Dedifferentiated amniotic fluid mesenchymal stem cell (primary cell): ENCODE results near the gene KDM2A.

ENCODE experiments used
- DNase-seq: peaks from one replicate; pipeline ENCODE4 v3.0.0-alpha.2; 2016; ENCODE audit errors: extremely low spot score

KDM2A gene

DNA sequence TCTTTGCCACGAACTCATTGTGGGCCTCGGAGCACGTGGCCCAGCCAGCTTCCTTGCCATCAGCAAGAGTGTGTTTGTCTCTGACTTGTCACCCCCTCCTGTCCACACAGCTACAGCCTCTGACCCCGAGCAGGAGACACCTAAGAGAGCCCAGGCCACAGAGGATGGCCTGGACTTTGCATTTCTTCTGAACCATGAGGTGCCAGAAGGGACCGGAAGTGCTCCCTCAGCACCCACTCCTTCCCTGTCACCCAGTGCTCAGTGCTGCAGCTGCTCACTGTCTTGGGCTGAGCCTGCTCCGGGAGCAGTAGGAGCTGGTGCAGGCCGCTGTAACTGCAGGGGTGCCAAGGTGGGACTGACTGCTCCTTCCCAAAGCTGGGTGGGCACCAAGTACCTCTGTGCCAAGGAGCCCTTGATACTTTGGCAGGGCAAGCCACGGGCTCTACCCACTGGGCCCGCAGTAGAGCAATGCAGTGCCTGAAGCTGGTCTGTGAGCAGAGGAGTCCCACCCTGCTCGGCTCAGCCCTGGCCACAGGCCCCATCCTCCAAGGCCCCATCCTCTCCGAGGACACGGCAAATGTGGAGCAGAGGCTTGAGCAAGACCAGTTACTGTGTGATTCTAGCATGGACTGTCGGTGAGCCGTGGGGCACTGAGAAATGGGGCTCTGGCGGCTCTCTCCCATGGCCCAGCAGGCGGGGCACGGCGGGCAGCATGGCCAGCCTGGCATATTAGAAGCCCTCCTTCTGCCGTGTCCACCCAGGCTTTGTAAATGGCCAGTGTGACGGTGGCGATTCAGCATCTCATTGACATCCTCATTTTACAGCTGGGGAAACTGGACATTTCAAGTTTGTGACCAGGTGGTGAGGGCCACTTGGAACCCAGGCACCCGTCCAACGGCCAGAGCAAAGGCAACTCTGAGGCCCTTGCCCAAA lies 153.5 kb downstream of the KDM2A start:
- no peak for DNase-seq

DNA sequence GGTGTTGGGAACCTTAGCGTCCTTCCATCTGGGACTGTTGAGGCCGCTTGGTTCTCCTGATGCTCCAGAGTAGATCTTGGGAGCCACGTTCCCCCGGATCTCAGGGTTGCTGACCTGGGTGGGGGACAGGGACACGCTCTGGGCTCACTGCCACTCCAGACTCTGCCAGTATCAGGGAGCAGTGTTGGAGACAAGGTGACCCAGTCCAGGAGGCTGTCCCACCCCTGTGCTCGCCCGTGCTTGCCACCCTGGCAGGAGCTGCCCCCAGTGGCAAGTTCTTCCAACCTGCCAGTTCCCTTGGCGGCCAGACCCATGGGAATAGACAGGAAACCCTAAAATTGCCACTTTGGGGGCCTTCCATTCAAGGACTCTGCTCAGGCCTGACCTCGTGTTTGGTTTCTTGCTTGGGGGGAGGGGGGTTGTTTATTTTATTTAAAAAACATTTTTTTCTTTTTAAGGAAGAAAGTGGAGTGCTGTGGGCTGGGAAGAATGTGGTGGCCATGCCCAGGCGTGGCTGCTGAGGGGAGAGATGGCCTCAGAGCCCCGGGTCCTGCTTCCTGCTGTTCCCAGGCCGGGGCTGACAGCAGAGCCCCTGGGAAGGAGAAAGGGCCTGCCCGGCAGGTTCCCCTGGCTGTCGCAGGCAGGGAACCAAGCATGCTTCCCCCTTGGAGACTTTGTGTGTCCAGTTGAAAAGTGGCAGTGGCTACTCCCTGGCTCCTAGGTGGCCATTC lies 154.4 kb downstream of the KDM2A start:
- DNase-seq = no peak

DNA sequence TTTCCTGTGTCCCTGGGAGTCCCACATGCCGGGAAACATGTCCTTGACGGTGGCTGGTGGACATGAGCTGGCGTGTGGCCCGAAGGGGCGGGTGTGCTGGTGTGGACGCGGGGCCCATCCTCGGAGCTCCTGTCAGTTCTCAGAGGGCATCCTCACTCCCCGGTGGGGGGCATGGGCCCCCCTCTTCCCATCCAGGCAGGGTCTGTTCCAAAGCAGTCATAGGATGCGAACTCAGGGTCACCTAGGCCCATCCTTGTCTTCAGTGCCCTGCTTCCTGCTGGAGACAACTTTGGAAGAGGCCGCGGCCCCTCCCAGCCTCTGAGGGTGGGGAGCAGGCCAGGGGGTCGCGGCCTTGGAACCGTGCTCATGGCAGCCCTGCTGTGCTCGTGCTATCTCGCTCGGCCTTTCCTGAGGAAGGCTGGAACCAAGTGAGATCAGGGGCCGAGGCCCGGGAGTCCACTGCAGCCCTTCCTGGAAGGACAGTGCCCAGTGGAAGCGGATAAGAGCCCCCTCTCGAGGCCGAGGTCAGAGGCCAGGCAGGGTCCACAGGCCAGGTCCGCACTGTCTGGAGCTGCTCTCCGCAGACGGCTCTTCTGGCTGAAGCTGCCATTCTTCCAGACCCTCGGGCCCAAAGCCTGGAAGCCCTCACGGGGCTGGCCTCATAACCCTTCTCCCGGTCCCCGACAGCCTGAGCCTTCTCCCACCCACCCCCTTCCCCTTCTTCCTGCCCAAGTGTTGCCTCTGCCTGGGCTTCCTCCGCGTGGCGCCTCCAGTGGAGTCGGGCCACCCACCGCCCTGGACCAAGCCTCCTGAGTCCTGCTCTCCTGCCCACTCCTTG lies 155.9 kb downstream of the KDM2A start:
- DNase-seq = no peak

DNA sequence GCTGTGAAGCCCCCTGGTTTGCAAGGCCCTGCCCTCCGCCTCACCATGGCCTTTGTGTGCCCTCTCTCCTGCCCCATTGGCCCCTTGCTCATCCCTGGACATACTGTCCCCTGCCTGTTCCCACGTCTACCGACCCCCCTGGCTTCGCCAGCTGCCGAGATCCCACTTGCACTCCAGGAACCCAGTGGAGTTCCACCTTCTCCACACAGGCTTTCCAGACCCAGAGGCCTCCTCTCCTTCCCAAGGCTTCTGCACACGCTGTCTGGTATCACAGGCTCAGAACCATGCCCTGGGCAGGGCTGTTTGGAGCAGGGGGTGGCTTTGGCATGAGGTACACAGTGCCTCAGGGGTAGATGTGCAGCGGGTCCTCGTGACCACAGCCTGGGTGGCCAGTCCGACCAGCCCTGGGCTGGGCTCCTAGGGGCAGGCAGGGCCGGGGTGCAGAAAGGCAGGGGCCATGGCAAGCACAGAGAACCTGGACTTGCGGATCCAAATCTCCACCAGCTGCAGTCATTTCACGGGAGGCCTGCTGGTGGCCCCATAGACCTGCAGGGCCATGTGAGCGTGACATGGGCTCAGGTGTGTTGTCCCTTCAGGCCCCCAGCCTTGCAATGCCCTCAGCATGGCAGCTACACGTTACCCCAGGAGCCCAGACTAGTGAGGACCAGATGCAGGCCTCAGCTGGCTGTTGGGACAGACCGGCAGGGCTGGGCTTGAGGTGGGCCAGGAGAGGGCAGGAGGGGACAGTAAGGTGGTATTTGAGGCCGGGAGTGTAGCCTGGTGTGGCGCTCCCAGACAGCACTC lies 156.7 kb downstream of the KDM2A start:
- no peak for DNase-seq

DNA sequence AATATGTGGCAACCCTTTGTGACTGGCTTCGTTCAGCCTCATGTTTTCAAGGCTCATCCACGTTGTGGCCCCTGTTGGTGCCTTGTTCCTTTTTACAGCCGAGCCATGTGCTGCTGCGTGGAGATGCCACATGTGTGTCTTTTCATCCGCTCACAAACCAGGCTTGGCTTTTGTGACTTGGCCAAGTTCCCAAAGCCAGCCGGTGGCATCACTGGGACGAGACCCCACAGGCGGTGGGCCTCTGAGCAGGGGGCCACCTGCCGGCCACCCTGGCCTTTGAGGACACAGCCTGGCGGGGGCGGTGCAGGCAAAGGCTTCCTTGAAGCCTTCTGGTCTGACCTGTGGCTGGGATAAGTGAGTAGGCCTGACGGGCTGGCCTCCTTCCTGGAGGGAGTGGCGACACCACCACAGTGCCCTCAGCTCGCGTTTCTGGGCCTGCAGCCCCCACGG lies 157.7 kb downstream of the KDM2A start:
- DNase-seq = no peak

DNA sequence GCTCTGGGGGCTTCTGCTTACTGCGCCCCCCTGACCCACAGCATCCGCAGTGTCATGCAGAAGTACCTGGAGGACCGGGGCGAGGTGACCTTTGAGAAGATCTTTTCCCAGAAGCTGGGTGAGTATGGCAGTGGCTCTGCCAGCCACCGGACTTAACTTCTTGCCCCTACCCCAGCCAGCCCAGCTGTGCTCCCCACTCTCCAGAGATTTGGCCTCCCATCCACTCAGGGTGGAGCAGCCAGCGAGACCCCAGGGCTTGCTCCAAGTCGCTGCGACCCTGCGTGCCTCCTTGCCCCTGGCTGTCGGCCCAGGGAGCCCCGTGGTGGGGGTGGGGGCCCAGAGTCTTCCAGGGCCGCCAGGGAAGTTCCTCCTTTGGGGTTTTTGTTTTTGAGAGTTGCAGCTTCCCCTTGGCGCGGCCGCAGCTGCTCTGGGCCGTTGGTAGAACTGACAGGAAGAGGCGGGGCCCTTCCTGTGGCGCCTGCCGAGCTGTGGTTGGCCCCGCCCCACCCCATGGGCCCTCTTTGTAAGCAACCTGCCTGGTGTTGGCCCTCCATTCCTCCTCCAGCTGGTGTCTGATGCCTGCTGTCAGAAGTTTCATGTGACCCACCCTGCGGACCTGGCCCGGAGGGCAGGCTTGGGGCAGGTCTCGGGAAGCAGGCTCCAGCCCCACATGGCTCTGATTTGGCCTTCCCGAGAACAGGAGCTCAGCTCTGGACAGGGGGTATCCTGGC lies 158.3 kb downstream of the KDM2A start:
- DNase-seq = no peak

DNA sequence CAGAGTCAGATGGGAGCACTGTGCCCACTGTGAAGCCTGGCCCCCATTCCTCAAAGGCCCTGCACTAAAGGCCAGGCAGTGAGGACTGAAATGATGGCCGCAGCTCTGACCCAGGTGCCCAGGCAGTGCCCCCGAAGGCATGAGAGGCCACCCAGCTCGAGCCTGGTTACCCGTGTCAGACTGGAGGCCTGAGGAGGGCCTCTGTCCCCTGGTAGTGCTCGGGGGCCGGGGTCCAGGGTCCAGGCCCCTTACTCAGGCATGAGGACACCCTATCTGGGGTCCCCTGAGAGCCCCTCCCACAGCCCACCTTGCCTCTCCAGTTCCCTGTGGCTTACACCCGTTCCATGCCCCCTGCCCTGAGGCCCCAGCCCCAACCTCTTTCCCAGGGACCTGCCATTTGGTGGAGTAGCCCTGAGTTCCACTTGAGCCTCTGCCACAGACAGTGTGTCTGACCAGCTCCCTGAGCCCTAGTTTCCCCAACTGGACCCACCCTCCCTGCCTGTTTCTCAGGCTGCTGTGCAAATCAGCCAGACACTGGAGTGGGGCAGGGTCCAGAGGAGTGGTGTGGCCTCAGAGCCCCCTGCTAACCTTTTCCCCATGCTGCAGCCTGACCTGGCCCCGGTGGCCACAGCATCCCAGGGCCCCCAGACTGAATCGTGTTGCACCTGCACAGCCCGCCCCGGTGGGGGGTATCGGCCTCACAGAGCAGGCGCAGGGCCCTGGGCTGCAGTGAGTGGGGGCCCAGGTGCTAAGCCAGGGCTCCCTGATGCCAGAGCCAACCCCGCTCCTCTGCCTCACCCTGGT lies 159.3 kb downstream of the KDM2A start:
- no peak for DNase-seq

DNA sequence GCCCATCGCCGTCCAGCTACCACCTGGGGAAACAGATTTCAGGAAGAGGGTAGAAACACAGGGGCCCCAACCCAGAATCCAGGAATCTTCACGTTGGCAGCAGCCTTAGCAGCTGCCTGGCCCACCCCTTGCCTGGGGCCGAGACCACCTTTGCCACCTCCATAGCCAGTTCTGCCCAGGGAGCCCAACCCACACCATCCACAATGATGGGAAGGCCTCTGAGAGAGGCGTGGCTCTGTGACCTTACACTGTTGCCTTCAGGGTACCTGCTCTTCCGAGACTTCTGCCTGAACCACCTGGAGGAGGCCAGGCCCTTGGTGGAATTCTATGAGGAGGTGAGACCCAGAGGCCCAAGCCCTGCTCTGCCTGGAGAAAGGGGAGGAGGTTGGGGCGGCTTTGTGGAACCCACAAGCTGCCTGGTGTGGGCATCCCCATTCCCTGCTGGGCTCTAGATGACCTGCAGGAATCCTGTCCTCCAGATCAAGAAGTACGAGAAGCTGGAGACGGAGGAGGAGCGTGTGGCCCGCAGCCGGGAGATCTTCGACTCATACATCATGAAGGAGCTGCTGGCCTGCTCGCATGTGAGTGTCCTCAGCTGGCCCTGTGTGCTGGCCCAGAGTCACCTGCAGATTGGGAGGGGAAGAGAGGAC lies 160.0 kb downstream of the KDM2A start:
- no peak for DNase-seq

DNA sequence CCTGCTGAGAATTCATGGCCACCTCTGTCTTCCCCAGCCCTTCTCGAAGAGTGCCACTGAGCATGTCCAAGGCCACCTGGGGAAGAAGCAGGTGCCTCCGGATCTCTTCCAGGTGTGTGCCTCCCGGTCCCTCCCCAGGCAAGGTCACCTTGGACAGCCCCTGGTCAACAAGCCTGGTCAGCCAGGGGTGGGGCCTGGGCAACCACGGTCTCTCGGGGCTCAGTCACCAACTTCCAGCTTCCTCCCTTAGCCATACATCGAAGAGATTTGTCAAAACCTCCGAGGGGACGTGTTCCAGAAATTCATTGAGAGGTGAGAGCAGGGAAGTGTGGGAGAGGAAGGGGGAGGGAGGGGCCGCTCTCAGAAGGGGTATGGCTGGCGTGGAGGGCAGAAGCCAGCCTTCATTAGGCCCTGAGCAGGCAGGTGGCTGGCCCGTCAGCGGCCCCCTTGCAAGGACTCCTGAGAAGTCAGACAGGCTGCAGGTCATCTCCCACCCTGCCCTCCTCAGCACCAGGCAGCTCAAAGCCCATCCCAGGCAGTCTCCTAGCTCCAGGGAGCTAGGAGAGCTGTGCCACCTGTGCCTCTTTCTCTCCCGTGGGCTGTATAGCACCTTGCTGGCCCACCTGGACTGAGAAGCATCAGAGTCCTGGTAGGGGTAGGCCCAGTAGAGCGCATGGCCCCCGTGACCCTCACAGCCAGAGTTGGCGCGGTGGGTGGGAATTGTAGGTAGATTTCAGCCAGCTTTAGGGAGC lies 160.7 kb downstream of the KDM2A start:
- DNase-seq = no peak

DNA sequence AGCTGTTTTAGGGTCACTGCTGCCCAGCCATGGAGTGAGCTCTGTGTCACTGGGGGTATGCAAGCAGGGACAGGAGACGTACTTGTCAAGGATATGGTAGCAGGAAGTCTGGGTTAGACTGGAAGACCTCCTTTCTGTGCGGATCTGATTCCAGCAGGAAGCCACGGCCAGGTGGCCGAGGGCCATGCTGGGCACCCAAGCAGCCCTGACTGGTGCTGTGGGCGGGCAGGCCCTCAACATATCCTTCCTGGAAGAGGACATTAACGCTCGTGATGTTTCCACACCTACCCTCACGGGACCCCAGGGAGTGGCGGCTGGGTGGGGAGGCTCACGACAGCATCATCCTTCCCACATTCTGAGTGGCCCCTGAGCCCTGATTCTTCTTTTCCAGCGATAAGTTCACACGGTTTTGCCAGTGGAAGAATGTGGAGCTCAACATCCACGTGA lies 161.3 kb downstream of the KDM2A start:
- no peak for DNase-seq

DNA sequence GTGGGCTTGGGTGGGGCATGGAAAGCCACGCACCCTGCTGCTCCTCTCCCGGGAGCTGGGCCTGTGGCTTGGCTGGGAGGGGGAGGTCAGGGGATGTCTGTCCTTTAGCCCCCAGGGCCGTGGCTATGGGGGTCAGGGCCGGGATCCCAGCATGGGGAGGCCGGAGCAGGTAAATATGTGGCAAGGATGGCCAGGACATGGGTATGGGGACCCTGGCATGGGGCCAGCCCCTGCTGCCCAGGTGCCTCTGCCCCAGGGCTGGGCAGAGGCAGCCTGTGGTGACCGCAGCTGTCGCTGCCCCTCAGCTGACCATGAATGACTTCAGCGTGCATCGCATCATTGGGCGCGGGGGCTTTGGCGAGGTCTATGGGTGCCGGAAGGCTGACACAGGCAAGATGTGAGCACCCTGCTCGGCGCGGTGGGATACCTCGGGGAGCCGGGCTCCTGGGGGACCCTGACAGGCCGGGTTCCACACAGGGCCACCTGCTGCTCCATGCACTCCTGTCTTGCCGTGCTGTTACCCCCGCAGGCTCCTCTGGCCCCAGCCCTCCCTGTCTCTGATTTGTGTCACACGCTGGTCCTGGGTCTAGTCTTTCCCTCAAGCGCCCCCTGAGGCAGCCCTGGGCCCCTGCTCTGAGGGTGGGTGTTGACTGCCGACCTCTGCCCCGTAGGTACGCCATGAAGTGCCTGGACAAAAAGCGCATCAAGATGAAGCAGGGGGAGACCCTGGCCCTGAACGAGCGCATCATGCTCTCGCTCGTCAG lies 161.9 kb downstream of the KDM2A start:
- DNase-seq = no peak

DNA sequence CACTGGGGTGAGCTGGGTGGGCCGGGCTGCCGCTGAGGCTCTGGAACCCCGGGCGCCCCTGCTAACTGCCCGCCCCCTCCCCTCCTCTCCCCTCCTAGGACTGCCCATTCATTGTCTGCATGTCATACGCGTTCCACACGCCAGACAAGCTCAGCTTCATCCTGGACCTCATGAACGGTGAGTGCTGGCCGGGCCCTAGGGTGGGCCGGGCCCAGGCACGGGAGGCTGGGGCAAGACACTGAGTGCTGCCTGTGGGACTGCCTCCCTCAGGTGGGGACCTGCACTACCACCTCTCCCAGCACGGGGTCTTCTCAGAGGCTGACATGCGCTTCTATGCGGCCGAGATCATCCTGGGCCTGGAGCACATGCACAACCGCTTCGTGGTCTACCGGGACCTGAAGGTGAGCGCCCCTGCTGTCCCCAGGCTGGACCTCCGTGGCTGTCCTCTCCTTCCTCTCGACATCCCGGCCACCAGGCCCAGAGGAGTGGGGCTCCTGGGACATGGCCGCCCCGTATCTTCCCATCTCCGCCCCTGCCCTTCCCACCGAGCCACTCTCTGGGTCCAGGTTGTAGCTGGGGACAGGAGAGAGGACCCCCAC lies 162.6 kb downstream of the KDM2A start:
- no peak for DNase-seq

DNA sequence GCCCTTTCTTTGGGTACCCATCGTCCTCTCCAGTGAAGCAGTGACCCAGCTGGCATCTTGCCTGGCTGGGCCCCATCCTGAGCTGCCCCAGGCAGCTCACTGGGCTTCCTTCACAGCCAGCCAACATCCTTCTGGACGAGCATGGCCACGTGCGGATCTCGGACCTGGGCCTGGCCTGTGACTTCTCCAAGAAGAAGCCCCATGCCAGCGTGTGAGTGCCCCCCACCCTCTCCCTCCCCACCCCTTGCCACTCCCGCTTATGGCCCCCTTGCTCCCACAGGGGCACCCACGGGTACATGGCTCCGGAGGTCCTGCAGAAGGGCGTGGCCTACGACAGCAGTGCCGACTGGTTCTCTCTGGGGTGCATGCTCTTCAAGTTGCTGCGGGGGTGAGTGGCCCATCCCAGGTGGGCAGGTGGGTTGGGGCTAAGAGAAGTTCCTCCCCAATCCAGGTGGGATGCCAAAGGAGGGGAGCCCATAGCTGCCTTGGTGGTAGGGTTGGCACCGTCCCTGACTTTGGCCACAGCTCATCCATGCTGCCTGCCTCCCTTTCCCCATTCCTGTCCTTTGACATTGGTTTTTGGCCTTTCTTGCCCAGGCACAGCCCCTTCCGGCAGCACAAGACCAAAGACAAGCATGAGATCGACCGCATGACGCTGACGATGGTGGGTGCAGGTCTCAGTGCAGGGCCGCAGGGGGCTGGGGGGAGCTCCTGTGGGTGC lies 163.3 kb downstream of the KDM2A start:
- no peak for DNase-seq

DNA sequence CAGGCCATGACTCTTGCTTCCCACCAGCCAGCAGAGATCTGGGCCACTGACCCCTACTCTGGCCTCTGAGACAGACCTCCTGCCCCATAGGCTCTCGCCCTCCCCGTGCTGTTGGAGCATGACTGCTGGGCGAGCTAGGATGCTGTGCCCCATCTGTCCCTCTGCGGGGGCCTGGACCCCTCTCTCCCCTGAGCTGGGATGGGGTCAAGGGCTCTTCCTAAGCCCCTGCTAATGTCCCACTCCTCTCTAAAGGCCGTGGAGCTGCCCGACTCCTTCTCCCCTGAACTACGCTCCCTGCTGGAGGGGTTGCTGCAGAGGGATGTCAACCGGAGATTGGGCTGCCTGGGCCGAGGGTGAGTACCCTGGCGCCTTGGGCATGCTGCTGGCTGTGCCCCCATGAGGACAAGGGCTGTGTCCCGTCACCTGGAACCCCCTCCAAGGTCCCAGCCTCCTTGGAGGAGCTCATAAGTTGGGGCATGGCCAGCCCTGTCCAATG lies 163.9 kb downstream of the KDM2A start:
- DNase-seq = no peak

DNA sequence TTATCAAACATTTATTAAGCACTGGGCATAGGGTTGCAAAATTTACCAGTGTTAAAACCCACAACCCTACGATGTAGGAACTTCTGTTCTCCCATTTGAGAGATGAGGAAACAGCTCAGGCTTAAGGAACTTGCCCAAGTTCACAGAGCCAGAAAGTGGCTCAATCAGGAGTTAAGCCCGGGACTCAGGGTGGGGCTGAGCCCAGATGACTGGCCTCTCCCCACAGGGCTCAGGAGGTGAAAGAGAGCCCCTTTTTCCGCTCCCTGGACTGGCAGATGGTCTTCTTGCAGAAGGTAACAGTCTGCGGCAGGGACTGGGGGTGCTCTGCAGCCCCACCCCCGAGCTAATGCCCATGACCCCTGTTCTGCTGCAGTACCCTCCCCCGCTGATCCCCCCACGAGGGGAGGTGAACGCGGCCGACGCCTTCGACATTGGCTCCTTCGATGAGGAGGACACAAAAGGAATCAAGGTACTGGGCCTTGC lies 164.5 kb downstream of the KDM2A start:
- DNase-seq = no peak
